ENCODE results near the gene KIF27.

Gene KIF27

GRCh38 chr9:83800236-83801033, 120.8 kb downstream of the KIF27 start:
- no peaks in the 10 kb centered on the region for H3K27me3 Mint-ChIP-seq
- H3K4me1 Mint-ChIP-seq (ENCODE audit: low read depth): no peaks in the 10 kb centered on the region
- H3K36me3 Mint-ChIP-seq (ENCODE audit: low read depth): peaks cover 22% of the 10 kb centered on the region
- no peak overlapping the region for H3K4me3 Mint-ChIP-seq
- H3K27ac Mint-ChIP-seq: no peak overlapping the region
- no peak for DNase-seq
- H3K9me3 Mint-ChIP-seq: no peaks in the 10 kb centered on the region

GRCh38 chr9:83794051-83794450, 127.2 kb downstream of the KIF27 start:
- H3K27ac Mint-ChIP-seq: no peak overlapping the region
- H3K27me3 Mint-ChIP-seq: no peaks in the 10 kb centered on the region
- DNase-seq: no peak
- H3K9me3 Mint-ChIP-seq: no peaks in the 10 kb centered on the region
- H3K4me1 Mint-ChIP-seq (ENCODE audit: low read depth): peaks cover 2% of the 10 kb centered on the region
- peaks cover 23% of the 10 kb centered on the region for H3K36me3 Mint-ChIP-seq (ENCODE audit: low read depth)
- H3K4me3 Mint-ChIP-seq: no peak overlapping the region

- H3K4me3 Mint-ChIP-seq: no peak overlapping the region
- no peak for DNase-seq
- H3K9me3 Mint-ChIP-seq: no peaks in the 10 kb centered on the region
- H3K27ac Mint-ChIP-seq: no peak overlapping the region
- H3K4me1 Mint-ChIP-seq (ENCODE audit: low read depth): peaks cover 2% of the 10 kb centered on the region
- H3K27me3 Mint-ChIP-seq: no peaks in the 10 kb centered on the region
- peaks cover 12% of the 10 kb centered on the region for H3K36me3 Mint-ChIP-seq (ENCODE audit: low read depth)
Measured at GRCh38 chr9:83792746-83793145, 128.5 kb downstream of the KIF27 start.

All from activated T-cell treated with anti-CD3 and anti-CD28 coated beads, Interleukin-2, amount 50 U/mL, for 24 hours (primary cell).